GM19035 (cell line): ENCODE results near the gene ATMIN.
A peak's percentile ranks its signal among the peaks of the same experiment; 100 is the strongest.

Experiments
- ATAC-seq: cut with Tn5 transposase; IDR thresholded peaks from one replicate; pipeline ENCODE4 v1.9.1; 2021; ENCODE audit not compliant: unreplicated experiment

The ATMIN gene

GRCh38 chr16:81066681-81067080 lies 31.0 kb downstream of the ATMIN start:
- no peak for ATAC-seq

GRCh38 chr16:81067166-81067565 lies 31.5 kb downstream of the ATMIN start:
- ATAC-seq = no peak

GRCh38 chr16:81069063-81069462 lies 33.4 kb downstream of the ATMIN start:
- ATAC-seq = no peak

- ATAC-seq = no peak
Observed at GRCh38 chr16:81070979-81071378, 35.3 kb downstream of the ATMIN start.

GRCh38 chr16:81071805-81072204 lies 36.2 kb downstream of the ATMIN start:
- no peak for ATAC-seq

GRCh38 chr16:81073560-81074330 lies 38.1 kb downstream of the ATMIN start:
- ATAC-seq = no peak

- ATAC-seq = peak; percentile 83
Observed at GRCh38 chr16:81076566-81077075, 41.0 kb downstream of the ATMIN start.

GRCh38 chr16:81077076-81077940 lies 41.7 kb downstream of the ATMIN start, which contains the start of gene C16orf46:
TSS of gene C16orf46 (minus strand) at chr16:81077238. CDS start at chr16:81063955, 13,283 bp downstream.
- peak; percentile 95 for ATAC-seq

- no peak for ATAC-seq
Observed at GRCh38 chr16:81080233-81080632, 44.6 kb downstream of the ATMIN start.

- ATAC-seq = no peak
Observed at GRCh38 chr16:81081014-81081413, 45.4 kb downstream of the ATMIN start.

GRCh38 chr16:81088836-81089235 lies 53.2 kb downstream of the ATMIN start:
- no peak for ATAC-seq

GRCh38 chr16:81094771-81095251 lies 59.2 kb downstream of the ATMIN start:
- no peak for ATAC-seq

- peak; percentile 7 for ATAC-seq
Observed at GRCh38 chr16:81095653-81095952, 60.0 kb downstream of the ATMIN start.

GRCh38 chr16:81095953-81096714 lies 60.5 kb downstream of the ATMIN start, which contains the start of gene GCSH:
TSS of gene GCSH (minus strand) at chr16:81096395. CDS start at chr16:81096278, 117 bp downstream.
- peak; percentile 99 for ATAC-seq

- ATAC-seq = no peak
Observed at GRCh38 chr16:81096715-81097208, 61.1 kb downstream of the ATMIN start.
